ENCODE data around the gene DOCK2. TPM values are rescaled to one million over a fixed set of nuclear protein-coding genes. Genes with fewer than 3 reads are reported as not detected.

The DOCK2 gene
- total RNA-seq, 4 donors from 2014 or later, result 2.0 to 17.4 (median 7.5) TPM

DNA sequence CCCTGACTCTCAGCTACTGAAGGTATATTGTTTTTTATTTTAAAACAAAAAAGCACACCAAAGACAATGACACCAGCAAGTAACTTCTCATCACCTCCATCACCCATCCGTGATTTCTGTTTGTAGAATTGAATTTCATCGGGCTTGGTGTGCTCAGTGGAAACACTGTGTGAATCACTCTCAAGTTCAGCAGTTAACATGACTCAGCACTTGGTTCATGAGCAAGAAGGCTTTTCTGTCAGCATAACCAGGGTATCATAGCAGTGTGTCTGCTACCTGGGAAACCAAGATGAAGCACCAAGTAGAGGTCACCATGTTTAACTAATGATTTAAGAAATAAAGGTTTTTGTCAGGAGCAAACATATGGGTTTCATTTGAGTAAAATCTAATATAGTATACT lies 219.5 kb downstream of the DOCK2 start:
- DNase-seq, result no peak
- Histone ChIP-seq H3K36me3 (no peaks in the 10 kb centered on the region), H3K4me1 (no peaks in the 10 kb centered on the region), H3K27ac (no peak overlapping the region), H3K9me3 (no peaks in the 10 kb centered on the region), H3K27me3 (no peaks in the 10 kb centered on the region), H3K4me3 (no peak overlapping the region)
- no peak for TF ChIP-seq POLR2A (IDR thresholded peaks at IDR 0.05)
- TF ChIP-seq, protein P1, sequence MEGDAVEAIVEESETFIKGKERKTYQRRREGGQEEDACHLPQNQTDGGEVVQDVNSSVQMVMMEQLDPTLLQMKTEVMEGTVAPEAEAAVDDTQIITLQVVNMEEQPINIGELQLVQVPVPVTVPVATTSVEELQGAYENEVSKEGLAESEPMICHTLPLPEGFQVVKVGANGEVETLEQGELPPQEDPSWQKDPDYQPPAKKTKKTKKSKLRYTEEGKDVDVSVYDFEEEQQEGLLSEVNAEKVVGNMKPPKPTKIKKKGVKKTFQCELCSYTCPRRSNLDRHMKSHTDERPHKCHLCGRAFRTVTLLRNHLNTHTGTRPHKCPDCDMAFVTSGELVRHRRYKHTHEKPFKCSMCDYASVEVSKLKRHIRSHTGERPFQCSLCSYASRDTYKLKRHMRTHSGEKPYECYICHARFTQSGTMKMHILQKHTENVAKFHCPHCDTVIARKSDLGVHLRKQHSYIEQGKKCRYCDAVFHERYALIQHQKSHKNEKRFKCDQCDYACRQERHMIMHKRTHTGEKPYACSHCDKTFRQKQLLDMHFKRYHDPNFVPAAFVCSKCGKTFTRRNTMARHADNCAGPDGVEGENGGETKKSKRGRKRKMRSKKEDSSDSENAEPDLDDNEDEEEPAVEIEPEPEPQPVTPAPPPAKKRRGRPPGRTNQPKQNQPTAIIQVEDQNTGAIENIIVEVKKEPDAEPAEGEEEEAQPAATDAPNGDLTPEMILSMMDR (IDR thresholded peaks at IDR 0.05), result no peak
- intact Hi-C loops (cut with DNase I; ENCODE audit: low total_unique reads), result no loop called here

DNA sequence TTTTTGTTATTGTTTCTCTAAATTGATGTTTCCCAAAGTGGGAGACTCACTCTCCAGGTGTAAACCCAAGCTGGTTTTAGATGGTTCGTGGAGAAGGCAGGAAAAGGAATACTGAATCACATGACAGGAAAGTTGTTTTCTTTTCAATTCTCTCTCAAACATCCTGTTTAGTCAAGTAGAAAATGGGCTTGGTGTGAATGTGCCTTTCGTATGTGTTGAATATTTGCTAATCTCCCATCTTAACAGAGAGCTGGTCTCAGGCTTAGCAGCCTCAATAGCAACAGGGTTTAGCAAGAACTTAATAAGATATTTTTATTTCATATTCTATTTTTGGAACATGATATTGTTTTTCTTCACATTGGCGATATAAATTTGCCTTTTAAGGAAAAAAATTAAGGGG lies 223.5 kb downstream of the DOCK2 start:
- Histone ChIP-seq H3K9me3 (no peaks in the 10 kb centered on the region), H3K27ac (no peak overlapping the region), H3K4me1 (no peaks in the 10 kb centered on the region), H3K27me3 (no peaks in the 10 kb centered on the region), H3K36me3 (no peaks in the 10 kb centered on the region), H3K4me3 (no peak overlapping the region)
- DNase-seq, result no peak
- intact Hi-C loops (cut with DNase I; ENCODE audit: low total_unique reads), result no loop called here
- no peak for TF ChIP-seq POLR2A (IDR thresholded peaks at IDR 0.05)
- TF ChIP-seq, protein P1 (IDR thresholded peaks at IDR 0.05), result no peak

DNA sequence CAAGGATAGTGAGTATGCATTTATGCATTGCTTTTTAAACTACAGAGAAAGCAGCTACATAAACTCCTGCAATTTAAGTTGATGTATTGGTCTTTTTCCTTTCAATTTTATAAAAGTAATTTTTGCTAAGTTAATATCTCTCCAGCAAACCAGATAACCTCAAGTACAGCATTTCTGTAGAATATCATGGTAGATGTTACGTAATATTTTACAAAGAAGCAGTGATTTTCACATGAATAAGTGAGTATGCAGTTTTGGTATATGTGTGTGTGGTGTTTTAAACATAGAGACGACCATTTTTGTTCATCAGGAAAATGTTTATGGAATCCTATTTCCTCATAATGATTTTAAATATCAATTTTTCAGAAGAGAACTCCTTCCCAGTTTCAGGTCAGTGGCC lies 224.4 kb downstream of the DOCK2 start:
- no peak for TF ChIP-seq POLR2A (IDR thresholded peaks at IDR 0.05)
- TF ChIP-seq, protein P1 (IDR thresholded peaks at IDR 0.05), result no peak
- DNase-seq, result no peak
- Histone ChIP-seq H3K36me3 (no peaks in the 10 kb centered on the region), H3K4me3 (no peak overlapping the region), H3K9me3 (no peaks in the 10 kb centered on the region), H3K27ac (no peak overlapping the region), H3K4me1 (no peaks in the 10 kb centered on the region), H3K27me3 (no peaks in the 10 kb centered on the region)
- intact Hi-C loops (cut with DNase I; ENCODE audit: low total_unique reads), result no loop called here

DNA sequence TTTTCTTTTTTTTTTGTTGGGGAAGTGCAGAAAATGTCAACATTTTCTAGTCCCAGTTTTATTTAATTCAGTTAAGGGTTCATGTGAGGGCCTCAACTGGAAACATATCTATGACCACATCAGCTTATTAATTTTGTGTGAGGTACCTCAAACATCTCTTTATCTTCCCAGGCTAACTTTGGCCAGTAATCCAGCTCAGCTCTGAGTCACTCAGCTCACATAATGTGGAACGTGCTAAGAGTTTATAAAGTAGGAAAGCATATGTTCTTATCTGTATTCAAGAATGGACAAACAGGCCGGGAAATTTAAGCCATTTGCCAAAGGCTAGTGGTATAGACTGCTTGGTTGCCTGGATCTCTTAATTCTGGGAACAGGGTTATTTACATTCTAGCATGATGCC lies 224.9 kb downstream of the DOCK2 start:
- H3K9me3 ChIP-seq, result no peaks in the 10 kb centered on the region
- no peaks in the 10 kb centered on the region for H3K4me1 ChIP-seq
- TF ChIP-seq POLR2A (IDR thresholded peaks at IDR 0.05), result no peak
- TF ChIP-seq, protein P1 (IDR thresholded peaks at IDR 0.05), result no peak
- no peaks in the 10 kb centered on the region for H3K27me3 ChIP-seq
- H3K4me3 ChIP-seq, result no peak overlapping the region
- no peak for DNase-seq
- intact Hi-C loops (cut with DNase I; ENCODE audit: low total_unique reads), result no loop called here
- no peak overlapping the region for H3K27ac ChIP-seq
- no peaks in the 10 kb centered on the region for H3K36me3 ChIP-seq

DNA sequence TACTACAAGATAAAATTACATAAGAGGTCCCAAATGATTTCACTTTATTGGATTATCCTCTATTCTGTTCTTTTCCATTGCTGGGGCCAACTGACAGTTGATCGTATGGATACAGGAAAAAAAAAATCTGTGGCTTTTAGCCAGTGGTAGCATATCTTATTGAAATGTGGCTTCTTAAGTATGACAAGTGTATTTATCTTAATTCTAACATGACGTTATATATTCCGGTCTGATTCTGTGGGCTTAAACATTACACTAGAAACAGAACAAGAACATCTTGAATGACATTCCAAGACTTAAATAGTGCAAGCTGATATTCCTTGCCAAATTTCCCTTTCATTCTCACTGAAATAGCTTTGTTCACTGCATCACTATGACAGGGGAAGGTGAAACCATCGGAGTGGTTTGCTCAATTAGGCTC lies 225.3 kb downstream of the DOCK2 start:
- Histone ChIP-seq H3K4me3 (no peak overlapping the region), H3K36me3 (no peaks in the 10 kb centered on the region), H3K27ac (no peak overlapping the region), H3K4me1 (no peaks in the 10 kb centered on the region), H3K9me3 (no peaks in the 10 kb centered on the region), H3K27me3 (no peaks in the 10 kb centered on the region)
- DNase-seq, result no peak
- intact Hi-C loops (cut with DNase I; ENCODE audit: low total_unique reads), result no loop called here
- TF ChIP-seq, protein P1 (IDR thresholded peaks at IDR 0.05), result no peak
- no peak for TF ChIP-seq POLR2A (IDR thresholded peaks at IDR 0.05)

All from uterus (tissue), 4 donors.